Measurements from ENCODE around the gene PCDHB8.
"Not testable (repeated sequence)": the region's sequence is repeated elsewhere in the genome, so short reads cannot be mapped to it uniquely, and the experiment has no call there.

PCDHB8 gene

GRCh38 chr5:141184117-141184855 is 6.7 kb downstream of the PCDHB8 start:
- not testable (repeated sequence) for DNase-seq

GRCh38 chr5:141186897-141187512 is 9.4 kb downstream of the PCDHB8 start, which contains the start of gene PCDHB9:
Gene PCDHB9 (plus strand): TSS chr5:141187161. CDS start chr5:141187319, 158 bp downstream.
- no peak for DNase-seq

GRCh38 chr5:141188682-141189081 is 11.1 kb downstream of the PCDHB8 start:
- not testable (repeated sequence) for DNase-seq

- DNase-seq = not testable (repeated sequence)
These were observed 11.5 kb downstream of the PCDHB8 start for GRCh38 chr5:141189131-141189530.

GRCh38 chr5:141192110-141192725 is 14.6 kb downstream of the PCDHB8 start, which contains the start of gene PCDHB10:
Gene PCDHB10 (plus strand): TSS chr5:141192353. CDS start chr5:141192553, 200 bp downstream.
- DNase-seq = peak; percentile 65

- not testable (repeated sequence) for DNase-seq
These were observed 16.7 kb downstream of the PCDHB8 start for GRCh38 chr5:141194332-141194731.

GRCh38 chr5:141196363-141196762 is 18.8 kb downstream of the PCDHB8 start:
- DNase-seq = no peak

GRCh38 chr5:141199359-141200235 is 22.0 kb downstream of the PCDHB8 start, which contains the start of gene PCDHB11:
Gene PCDHB11 (plus strand): TSS chr5:141199627. CDS start chr5:141199775, 148 bp downstream.
- DNase-seq = no peak

- DNase-seq = not testable (repeated sequence)
These were observed 23.5 kb downstream of the PCDHB8 start for GRCh38 chr5:141201126-141201525.

GRCh38 chr5:141201646-141202045 is 24.1 kb downstream of the PCDHB8 start:
- DNase-seq = not testable (repeated sequence)

GRCh38 chr5:141208478-141208877 is 30.9 kb downstream of the PCDHB8 start, which contains the start of gene PCDHB12:
Gene PCDHB12 (plus strand): TSS chr5:141208719. CDS start chr5:141208908, 189 bp downstream.
- DNase-seq = no peak

- not testable (repeated sequence) for DNase-seq
These were observed 32.7 kb downstream of the PCDHB8 start for GRCh38 chr5:141210281-141210680.

- not testable (repeated sequence) for DNase-seq
These were observed 33.3 kb downstream of the PCDHB8 start for GRCh38 chr5:141210849-141211248.

- not testable (repeated sequence) for DNase-seq
These were observed 36.2 kb downstream of the PCDHB8 start, which contains the start of gene PCDHB13 for GRCh38 chr5:141213656-141214339. Gene PCDHB13 (plus strand): TSS chr5:141213919. CDS start chr5:141214124, 205 bp downstream.

GRCh38 chr5:141214583-141214982 is 37.0 kb downstream of the PCDHB8 start:
- not testable (repeated sequence) for DNase-seq

- not testable (repeated sequence) for DNase-seq
These were observed 37.9 kb downstream of the PCDHB8 start for GRCh38 chr5:141215504-141215903.

- not testable (repeated sequence) for DNase-seq
These were observed 38.4 kb downstream of the PCDHB8 start for GRCh38 chr5:141216035-141216434.

- no peak for DNase-seq
These were observed 45.7 kb downstream of the PCDHB8 start, which contains the start of gene PCDHB14 for GRCh38 chr5:141223112-141223783. Gene PCDHB14 (plus strand): TSS chr5:141223343. CDS start chr5:141223506, 163 bp downstream.

GRCh38 chr5:141224844-141225243 is 47.3 kb downstream of the PCDHB8 start:
- not testable (repeated sequence) for DNase-seq

- DNase-seq = not testable (repeated sequence)
These were observed 47.8 kb downstream of the PCDHB8 start for GRCh38 chr5:141225421-141225820.
